A673 (cell line): ENCODE results near the gene NBR1.

ENCODE experiments used
- CTCF ChIP-seq: fragments of 300-800, 200-600 bp; sonication (generic); conservative IDR thresholded peaks from 2 replicates; pipeline ENCODE4 v1.5.1; 2017; ENCODE audit warnings: low read depth, mild to moderate bottlenecking, antibody characterized with exemption, low read length, moderate library complexity, mixed read lengths
- EZH2 ChIP-seq: fragments of 200-600 bp; sonication (generic); IDR thresholded peaks from 2 replicates; pipeline ENCODE4 v1.6.1; 2017; ENCODE audit warnings: borderline replicate concordance, low read depth, mild to moderate bottlenecking, mixed read lengths, antibody characterized with exemption, low read length; ENCODE audit not compliant: poor library complexity, severe bottlenecking

GRCh38 chr17:43155666-43156065 lies 15.3 kb upstream of the NBR1 start:
- TF ChIP-seq CTCF: no peak
- TF ChIP-seq EZH2: no peak
